Measurements from ENCODE around the gene RASD1.

Gene RASD1, protein sequence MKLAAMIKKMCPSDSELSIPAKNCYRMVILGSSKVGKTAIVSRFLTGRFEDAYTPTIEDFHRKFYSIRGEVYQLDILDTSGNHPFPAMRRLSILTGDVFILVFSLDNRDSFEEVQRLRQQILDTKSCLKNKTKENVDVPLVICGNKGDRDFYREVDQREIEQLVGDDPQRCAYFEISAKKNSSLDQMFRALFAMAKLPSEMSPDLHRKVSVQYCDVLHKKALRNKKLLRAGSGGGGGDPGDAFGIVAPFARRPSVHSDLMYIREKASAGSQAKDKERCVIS

DNA sequence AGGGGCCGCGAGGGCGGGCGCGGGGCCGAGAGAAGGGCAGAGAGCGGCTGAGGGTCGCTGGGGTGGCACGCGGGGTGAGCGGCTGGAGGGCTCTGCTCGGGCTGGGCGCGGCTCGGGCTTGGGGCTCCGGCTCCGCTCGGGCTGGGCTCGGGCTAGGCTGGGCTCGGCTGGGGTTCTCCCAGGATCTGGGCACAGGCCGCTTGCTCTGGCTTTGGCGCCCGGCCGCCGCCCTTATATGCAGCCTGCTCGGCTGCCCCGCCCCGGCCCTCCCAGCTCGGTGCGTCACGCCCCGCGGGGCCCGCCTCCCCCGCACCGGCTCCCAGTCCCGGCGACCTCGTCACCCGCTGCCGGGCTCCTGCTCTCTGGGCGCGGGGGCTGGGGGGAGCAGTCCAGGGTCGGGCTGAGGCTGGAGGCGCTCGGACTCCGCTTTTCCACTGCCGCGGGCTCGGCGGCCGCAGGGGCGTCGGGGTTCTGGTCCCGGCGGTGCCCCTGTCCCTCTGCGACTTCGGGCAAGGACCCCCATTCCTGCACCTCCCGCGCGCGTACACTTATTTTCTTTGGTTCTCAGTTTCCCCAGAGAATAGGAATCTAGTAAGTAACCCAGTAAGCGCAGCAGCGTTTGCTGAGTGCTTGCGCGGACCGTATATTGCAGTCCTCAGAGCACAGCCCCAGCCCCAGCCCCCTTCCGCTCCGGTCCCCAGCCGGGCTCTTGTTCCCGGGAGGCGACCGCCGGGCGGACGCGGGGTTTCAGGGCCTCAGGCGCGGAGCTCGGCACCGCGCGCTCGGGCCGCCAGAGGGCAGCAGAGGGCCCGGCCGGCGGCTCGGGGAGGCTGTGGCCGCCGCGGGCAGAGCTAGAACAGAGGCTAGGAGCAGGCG, at the start of gene RASD1:
TSS of gene RASD1 (minus strand) at position 207 of the 876 bp plus-strand sequence. CDS start 214 bp downstream, outside the sequence.
- DNase-seq = no peak

DNA sequence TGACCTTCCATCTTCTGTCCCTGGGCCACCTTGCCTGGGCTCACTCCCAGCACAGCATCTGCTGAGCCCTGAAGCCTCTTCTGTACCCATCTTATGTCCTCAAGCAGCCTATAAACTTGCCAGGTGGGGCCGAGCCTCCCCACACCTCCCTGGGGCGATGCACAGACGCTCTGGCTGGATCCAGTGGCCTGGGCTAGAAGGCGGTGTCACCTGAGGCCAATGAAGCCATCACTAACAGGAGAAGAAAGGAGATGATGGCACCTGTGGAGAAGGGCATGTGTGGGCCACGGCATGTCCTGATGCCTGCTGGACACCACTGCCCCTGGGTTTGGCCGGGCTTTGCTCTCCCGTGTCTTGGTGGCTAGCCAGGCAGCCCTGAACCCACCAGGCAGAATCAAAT, 49.8 kb upstream of the RASD1 start:
- no peak for DNase-seq

- no peak for DNase-seq
Observed at GRCh38 chr17:17545031-17545820, 49.0 kb upstream of the RASD1 start.

DNA sequence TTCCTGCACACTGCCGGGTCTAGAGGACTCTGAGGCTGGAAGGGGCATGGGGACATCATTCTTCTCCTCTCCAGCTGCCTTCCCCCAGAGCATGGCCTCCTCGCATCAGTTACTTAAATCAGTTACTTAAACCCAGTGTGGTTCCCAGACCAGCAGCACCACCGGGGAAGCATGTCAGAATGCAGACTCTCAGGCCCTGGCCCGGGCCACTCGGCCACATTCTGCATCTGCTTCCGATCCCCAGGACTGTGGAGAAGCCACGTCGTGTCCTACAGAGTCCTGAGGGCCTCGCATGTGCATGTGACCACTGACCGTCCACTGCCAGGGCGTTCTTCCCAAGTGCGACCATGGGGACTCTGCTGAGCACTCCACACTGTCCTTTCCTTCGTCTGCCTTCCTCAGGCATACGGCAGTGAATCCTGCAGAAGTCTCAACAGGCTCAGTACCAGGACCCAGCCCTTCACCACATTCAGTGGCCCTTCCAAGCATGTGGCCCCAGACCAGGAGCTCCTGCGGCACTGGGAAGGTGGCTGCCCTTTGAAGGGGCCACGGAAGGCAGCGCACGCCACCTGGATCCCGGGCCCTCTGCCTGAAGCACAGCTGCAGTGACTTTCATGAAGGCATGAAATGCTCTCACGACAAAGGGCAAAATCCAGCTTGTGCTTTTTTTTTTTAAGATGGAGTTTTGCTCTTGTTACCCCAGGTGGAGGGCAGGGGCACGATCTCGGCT, 46.9 kb upstream of the RASD1 start:
- DNase-seq = no peak

DNA sequence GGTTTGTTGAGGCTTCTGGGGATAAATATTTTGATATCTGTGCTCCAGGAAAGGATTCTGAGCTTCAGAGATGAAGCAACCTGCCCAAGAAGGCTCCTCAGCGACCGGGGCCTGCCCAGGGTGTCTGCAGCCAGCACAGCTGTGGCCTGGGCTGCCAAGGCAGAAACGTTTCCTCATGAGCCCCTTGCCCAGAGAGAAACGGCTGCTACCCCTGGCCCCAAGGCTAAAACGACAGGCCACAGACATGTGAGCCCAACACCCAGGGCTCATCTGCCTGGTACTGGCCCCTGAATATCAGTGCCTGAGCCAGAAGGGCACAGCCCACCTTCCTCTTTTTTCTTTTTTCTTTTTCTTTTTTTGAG, 45.4 kb upstream of the RASD1 start:
- no peak for DNase-seq

- no peak for DNase-seq
Observed at GRCh38 chr17:17540935-17541639, 44.9 kb upstream of the RASD1 start.

DNA sequence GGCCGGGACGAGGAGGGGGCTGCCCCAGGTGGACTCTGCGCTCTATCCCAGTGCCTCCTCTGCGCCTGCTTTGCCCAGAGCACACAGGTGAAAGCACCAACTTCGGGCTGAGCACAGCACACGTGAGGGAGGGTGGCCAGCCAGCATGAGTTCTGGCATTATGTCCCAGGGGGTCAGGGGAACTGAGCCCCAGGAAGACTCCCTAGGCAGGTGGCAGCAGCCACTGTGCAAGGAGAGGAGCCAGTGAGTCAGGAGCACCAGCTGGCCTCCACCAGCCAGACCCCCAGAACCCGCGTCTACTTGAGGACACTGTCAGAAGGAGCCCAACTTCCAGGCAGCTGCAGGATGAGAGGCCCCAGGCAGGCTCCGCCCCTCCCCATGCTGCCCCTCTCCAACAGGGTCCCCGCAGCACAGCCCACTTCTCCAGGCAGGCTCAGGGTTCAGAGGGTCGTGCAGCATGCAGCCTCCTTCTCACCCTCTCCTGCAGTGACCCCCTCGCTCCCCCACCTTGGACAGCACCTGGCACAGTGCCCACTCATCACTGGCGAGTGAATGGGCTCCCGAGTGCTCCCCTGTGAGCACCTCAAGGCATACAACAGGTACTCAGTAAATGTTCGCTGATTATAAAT, 44.2 kb upstream of the RASD1 start:
- DNase-seq = no peak

GRCh38 chr17:17539591-17539990, 43.4 kb upstream of the RASD1 start:
- no peak for DNase-seq

- DNase-seq = peak; percentile 92
Observed at GRCh38 chr17:17538417-17539391, 42.5 kb upstream of the RASD1 start.

DNA sequence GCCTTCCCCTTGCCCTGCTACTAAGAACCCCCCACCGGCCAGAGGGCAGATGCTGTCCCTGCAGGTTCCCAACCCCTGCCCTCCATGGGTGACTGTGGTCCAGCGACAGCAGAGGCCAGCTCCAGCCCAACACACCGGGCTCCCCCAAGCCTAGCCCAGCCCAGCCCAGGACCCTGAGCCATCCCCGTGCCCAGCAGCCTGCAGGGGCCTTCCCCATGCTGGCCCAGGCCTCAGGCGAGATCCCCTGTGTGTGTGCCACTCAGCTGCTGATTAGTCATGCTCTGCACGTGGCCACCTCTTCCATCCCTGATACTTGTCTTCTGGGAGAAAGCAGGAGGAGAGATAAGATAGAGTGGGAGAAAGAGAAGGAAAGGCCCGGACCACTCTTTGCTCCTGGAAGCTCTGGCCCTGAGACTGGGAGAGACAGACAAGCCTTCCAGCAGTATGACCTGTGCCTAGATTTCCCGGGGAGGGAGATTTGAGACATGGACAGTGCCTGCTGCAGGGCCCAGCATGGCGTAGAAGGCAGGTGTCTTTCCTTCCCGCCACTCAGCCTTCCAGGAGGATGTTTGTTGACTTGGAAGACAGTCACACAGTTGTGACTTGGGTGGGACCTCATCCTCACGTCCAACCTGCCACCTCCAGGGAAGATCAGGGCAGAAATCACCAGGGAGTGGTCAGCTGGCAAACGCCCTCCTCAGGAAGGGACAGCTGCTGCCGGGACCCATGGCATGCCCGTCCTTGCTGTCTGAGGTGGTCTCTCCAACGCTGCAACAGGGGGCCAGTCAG, 41.3 kb upstream of the RASD1 start:
- DNase-seq = no peak

DNA sequence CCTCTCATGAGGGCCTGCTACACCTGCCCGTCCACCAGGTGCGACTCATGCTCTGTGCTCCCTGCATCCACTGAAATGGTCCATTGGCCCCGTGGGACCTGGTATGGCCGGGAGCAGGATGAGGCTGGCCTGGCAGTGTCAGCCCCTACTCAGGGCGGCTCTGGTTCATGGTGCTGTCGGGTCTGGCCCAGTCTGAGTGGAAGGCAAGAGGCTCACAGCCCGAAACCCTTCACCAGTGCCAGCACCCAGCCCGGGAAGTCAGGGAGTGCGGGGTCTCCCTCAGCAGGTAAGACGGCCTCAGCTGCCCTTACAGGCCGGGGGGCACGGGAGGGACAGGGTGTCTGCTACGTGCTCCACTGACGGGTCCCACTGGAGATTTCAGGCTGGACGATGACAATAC, 40.5 kb upstream of the RASD1 start:
- no peak for DNase-seq

DNA sequence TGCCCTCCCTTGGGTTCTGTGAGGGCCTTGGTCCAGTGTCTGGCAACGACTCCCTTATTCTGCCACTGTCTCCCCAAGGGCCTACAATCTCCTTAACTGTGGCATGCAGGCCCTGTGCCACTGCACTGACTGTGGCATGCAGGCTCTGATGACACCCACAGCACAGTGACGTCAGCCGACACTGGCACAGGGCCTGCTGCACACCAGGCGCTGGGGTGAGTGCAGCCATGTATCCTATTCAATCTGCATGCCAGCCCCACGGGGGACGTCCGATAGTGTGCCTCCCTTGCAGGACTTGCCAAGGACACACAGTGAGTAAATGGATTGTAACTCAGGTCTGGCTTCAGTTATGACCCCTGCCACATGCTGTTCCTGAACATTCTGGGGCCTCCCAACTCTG, 39.8 kb upstream of the RASD1 start:
- no peak for DNase-seq

DNA sequence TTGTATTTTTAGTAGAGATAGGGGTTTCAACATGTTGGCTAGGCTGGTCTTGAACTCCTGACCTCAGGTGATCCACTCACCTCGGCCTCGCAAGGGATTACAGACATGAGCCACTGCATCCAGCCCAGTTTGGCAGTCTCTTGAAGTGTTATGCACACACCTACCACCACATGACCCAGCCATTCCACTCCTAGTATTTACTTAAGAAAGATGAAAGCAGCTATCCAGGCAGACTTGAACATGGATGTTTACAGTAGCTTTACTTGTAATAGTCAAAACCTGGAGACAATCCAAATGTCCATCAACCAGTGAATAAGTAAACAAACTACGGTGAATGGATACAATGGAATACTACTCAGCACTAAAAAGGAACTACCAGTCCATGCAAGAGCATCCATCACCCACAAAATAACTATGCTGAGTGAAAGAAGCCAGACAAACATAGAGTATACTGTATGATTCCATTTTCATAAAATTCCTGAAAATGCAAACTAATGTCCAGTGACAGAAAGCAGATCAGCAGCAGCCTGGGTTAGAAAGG, 37.8 kb upstream of the RASD1 start:
- peak; percentile 88 for DNase-seq

DNA sequence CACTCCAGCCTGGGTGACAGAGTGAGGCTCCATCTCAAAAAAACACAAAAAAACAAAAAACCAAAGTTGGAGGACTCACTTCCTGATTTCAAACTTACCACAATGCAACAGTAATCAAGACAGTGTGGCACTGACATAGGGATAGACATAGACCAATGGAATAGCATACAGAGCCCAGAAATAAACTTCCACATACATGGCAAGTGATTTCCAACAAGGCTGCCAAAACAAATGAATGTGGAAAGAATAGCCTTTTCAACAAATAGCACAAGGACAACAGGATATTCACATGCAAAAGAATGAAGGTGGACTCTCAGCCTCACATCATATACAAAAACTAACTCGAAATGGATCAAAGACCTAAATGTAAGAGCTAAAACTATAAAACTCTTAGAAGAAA, 36.8 kb upstream of the RASD1 start:
- no peak for DNase-seq

- DNase-seq = no peak
Observed at GRCh38 chr17:17531156-17531555, 35.0 kb upstream of the RASD1 start.

- DNase-seq = no peak
Observed at GRCh38 chr17:17528696-17529652, 32.8 kb upstream of the RASD1 start.

DNA sequence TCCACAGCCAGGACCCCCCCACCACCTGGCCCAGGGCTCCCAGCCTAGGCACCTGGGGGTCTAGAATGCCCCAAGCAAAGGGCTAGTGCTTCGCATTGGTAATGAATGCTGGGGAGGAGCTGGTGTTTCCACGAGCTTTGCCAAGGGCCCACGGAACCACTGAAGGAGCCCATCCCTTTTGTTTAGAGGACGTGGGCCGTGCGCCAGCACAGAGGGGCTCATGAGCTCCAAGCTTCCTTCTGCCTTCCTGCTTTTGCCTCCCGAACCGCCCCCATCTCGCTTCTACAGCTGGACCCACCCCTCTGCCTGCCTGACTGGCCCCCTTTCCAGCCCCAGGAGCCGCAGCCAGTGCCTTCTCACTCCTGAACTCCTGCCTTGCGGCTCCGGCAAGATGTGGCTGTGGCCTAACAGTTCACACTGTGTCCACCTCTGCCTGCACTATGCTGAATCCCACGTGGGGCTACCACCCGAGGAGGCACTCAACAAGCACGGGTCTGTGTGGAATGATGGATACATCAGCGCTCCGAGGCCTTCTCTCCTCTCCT, 31.8 kb upstream of the RASD1 start:
- DNase-seq = no peak

DNA sequence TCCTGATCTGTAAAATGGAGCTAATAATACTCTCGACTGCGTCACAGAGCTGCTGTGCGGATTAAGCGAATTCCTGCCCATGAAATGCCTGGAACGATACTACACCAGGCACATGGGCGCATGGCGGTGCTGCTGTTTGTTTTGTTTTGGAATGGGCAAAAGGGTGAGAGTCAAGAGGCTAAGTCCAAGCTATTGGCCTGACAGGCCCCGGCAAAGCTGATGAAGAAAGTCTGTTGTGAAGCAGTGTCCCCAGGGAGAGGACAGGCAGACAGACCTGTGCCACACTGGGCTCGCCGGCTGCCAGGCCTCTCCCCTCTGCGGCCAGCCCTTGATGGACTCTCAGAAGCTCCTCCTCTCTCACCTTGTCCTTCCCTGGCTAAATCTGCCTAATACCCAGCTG, 31.3 kb upstream of the RASD1 start:
- no peak for DNase-seq
